ENCODE measurements around the gene FAM25G.

- no peak for TF ChIP-seq CTCF (IDR thresholded peaks at IDR 0.05; ENCODE audit: insufficient read depth, low read length, poor library complexity, severe bottlenecking)
- TF ChIP-seq EZH2phosphoT487 (conservative IDR thresholded peaks at IDR 0.05; ENCODE audit: low read length) = no peak
These were observed 39.5 kb downstream of the FAM25G start for GRCh38 chr10:47451998-47452494.
